ENCODE results near the gene TIMM17A.
"Not testable (repeated sequence)": the region's sequence is repeated elsewhere in the genome, so short reads cannot be mapped to it uniquely, and the experiment has no call there.

The TIMM17A gene

DNA sequence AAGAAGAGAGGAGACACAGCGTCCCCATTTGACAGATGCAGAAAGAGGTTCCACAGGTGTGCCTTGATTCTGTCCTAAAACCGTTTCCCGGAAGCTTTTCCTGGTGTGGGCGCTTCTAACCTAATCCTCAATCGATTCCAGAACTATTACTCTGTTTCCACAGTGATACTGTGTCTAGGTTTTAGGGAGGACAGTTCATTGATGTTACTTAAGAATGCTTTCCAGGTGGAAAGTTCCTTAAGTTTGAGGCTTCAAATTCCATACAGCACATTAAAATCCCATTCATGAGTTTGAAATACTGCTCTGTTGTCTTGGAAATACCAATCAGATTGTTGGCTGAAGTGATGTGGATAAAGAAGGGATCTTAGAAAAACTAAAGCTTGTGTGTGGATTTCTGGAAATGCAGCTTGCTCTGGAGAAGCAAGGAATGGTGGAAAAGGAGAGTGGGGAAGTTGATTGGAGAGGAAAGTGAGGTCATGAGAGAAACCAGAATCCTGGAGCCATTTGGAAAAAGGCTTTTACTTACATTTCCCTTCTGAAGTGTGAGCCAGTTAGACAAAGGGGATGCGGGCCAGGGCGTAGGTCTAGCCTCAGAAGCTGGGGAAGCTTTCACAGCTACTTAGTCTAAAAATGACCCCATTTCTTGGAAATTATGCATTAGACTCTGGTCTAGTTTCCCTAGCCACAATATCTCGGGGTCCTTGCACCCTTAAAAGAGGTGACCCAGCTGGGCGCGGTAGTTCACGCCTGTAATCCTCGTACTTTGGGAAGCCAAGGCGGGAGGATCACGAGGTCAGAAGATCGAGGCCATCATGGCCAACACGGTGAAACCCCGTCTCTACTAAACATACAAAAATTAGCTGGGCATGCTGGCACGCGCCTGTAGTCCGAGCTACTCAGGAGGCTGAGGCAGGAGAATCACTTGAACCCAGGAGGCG, 61.8 kb downstream of the TIMM17A start:
- no peak for DNase-seq

- DNase-seq, result no peak
Measured at GRCh38 chr1:202017749-202018467, 62.6 kb downstream of the TIMM17A start.

- no peak for DNase-seq
Measured at GRCh38 chr1:202018468-202019234, 63.3 kb downstream of the TIMM17A start.

DNA sequence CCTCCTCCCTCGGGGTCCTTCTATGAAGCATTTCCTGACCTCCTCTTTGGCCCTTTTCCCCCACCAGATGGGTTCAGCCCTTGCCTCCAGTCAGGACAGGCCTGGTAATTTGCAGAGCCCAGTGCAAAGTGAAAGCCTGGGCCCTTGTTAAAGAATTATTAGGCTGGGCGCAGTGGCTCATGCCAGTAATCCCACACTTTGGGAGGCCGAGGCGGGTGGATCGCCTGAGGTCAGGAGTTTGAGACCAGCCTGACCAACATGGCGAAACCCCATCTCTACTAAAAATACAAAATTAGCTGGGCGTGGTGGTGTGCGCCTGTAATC, 63.9 kb downstream of the TIMM17A start:
- not testable (repeated sequence) for DNase-seq

Measured in HCEC 1CT (cell line).